Motor neuron (in vitro differentiated cells): ENCODE data around the gene HAS3. TPM values are rescaled to one million over a fixed set of nuclear protein-coding genes. Genes with fewer than 3 reads are reported as not detected.
"Not testable (repeated sequence)": the region's sequence is repeated elsewhere in the genome, so short reads cannot be mapped to it uniquely, and the experiment has no call there.

ENCODE experiments used
- ATAC-seq, 8 experiments: fragments of 200-7000 bp; cut with Tn5 transposase; replicated peaks in 6 of 8; 2 replicates each; pipeline ENCODE4 v1.8.0; 2021; ENCODE audit warnings: mild to moderate bottlenecking in 8 of 8, moderate library complexity in 8 of 8
- H3K27ac ChIP-seq, 2 donors: fragments of 250-450 bp; sonication (Bioruptor Pico); 2 replicates each; pipeline ENCODE4 v1.9.0; 2021; ENCODE audit warnings: antibody characterized with exemption in 2 of 2, mild to moderate bottlenecking in 2 of 2, moderate library complexity in 1 of 2
- H3K4me1 ChIP-seq, 2 donors: fragments of 250-450 bp; sonication (Bioruptor Pico); replicated peaks in 1 of 2; 2 replicates each; pipeline ENCODE4 v1.6.1; 2021; ENCODE audit warnings: antibody characterized with exemption in 2 of 2, mild to moderate bottlenecking in 2 of 2, moderate library complexity in 1 of 2
- H3K4me3 ChIP-seq, 5 donors: fragments of 250-450 bp; sonication (Bioruptor Pico); 2 replicates each; pipeline ENCODE4 v1.9.0; 2021; ENCODE audit warnings: antibody characterized with exemption in 5 of 5, mild to moderate bottlenecking in 5 of 5, moderate library complexity in 4 of 5
- WGBS, 10 experiments: fragments of 450-650 bp; shearing (Covaris generic); methylation state at CpG; one replicate each; pipeline ENCODE4 v1.0.0; 2022; 5-methylcytosine and 5-hydroxymethylcytosine counted together
- in situ Hi-C, 9 experiments: fragments of 400-800 bp; cut with MboI; loops; one replicate each; pipeline ENCODE4 v1.15.0; 2021; ENCODE audit warnings: low sequenced_read_pairs in 9 of 9, low pct_unique_long_range_greater_than_20kb in 2 of 9; ENCODE audit not compliant: unreplicated experiment in 9 of 9
- total RNA-seq, 8 experiments: library from RNA; unstranded; fragments of 300-600 nt; gene quantifications; 2 replicates each; pipeline versions ENCODE4 v1.2.3 to v1.2.4, GENCODE V29; 2022

HAS3 gene
- total RNA-seq: 10 to 100 TPM in 3 of 8 experiments, 1 to 10 TPM in 5; 1.0 to 38.8 (median 2.5) TPM

DNA sequence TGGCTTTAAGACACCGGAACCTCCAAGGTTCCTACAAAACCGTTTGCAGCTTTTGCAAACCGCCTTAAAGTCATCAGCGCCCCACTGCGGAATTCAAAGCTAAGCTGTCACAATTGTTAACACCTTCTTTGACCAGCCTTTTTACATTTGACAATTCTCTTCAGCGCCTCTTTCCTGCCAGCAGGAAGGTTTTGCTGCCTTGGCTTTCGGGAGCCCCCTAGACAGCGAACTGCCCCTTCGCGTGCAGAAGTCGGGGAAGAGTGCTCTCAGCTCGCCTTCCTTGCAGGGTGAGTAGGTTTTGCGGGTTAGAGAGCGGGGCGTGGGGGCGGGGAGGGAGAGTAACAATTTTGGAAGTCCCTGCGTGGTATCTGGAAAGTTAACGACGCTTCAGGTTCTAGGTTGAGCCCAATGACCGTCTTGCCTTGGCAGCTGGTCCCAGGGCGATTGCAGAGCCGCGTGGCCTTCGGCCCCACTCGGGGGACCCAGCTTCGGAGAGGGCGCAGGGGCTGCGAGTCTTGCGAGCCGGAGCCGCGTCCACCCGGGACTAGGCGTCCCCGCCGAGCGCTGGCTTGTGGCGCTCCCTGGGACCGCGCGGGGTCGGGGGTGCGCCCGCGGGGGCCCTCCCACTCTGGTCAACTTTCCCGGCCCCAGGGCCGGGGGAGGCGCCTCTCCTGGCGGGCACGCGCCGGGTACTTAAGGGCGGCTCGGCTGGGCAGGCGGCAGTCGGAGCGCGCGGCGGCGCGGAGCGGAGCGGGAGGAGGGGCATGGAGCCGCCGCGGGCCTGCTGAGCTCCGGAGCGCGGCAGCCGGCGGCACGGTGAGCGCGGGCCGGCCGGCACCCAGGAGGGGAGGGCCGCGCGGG, at the start of gene HAS3:
HAS3 (plus strand) TSS at position 153 of the 861 bp plus-strand sequence. CDS start 3,743 bp downstream, outside the sequence.
- Histone ChIP-seq H3K4me1 (peaks cover 14 to 15% of the 10 kb centered on the region in 2 donors), H3K27ac (no peak within 1 kb of the TSS), H3K4me3 (peak within 1 kb of the TSS; percentile 44 to 67 (median 48))
- ATAC-seq: peak; percentile 68 to 79 (median 71)
- in situ Hi-C loops: loop anchor here in 5 of 9 experiments (25.0 kb wide), 4 partner anchors 193 to 568 kb away; partner anchors contain the start of gene ZFP90 (in 2 of the 5)
- WGBS, 10 experiments: 0 to 6% (median 0%) methylated on average over 1 to 8 of the region's 80 CpGs; no CpG with 5 or more reads in 2 of the 10 experiments

DNA sequence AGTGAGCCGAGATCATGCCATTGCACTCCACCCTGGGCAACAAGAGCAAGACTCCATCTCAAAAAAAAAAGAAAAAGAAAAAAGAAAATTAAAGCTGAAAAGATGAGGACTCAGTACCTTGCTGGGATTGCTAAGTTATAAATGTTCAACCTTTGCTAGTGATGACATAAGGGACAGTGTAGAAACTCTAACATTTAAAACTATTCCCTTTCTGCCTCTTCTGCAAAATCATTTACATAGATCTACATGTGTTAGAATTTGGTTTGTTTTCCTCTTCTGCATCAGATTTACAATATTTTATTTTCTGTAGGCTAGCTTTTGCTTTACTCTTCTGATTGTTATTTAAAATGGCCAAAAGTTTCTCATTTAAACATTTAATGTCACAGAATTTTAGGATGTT, 49.5 kb upstream of the HAS3 start:
- in situ Hi-C loops: no loop called here

GRCh38 chr16:69056421-69056820, 49.0 kb upstream of the HAS3 start:
- H3K27ac ChIP-seq: no peak overlapping the region
- in situ Hi-C loops: no loop called here
- peak in 3 of 8 experiments; percentile 42 to 61 (median 48) for ATAC-seq
- 0 to 100% (median 82%) methylated on average over 1 to 3 of the region's 3 CpGs; no CpG with 5 or more reads in 1 of the 10 experiments for WGBS, 10 experiments
- H3K4me1 ChIP-seq: no peaks in the 10 kb centered on the region
- H3K4me3 ChIP-seq: no peak overlapping the region

More for the DNA sequence above, 49.5 kb upstream of the HAS3 start:
- ATAC-seq: peak in 3 of 8 experiments; percentile 63 to 67 (median 63)
- no peaks in the 10 kb centered on the region for H3K4me1 ChIP-seq
- WGBS, 10 experiments: 67 to 83% (median 80%) methylated on average over 1 of the region's 1 CpG; no CpG with 5 or more reads in 5 of the 10 experiments
- H3K27ac ChIP-seq: no peak overlapping the region
- no peak overlapping the region for H3K4me3 ChIP-seq

DNA sequence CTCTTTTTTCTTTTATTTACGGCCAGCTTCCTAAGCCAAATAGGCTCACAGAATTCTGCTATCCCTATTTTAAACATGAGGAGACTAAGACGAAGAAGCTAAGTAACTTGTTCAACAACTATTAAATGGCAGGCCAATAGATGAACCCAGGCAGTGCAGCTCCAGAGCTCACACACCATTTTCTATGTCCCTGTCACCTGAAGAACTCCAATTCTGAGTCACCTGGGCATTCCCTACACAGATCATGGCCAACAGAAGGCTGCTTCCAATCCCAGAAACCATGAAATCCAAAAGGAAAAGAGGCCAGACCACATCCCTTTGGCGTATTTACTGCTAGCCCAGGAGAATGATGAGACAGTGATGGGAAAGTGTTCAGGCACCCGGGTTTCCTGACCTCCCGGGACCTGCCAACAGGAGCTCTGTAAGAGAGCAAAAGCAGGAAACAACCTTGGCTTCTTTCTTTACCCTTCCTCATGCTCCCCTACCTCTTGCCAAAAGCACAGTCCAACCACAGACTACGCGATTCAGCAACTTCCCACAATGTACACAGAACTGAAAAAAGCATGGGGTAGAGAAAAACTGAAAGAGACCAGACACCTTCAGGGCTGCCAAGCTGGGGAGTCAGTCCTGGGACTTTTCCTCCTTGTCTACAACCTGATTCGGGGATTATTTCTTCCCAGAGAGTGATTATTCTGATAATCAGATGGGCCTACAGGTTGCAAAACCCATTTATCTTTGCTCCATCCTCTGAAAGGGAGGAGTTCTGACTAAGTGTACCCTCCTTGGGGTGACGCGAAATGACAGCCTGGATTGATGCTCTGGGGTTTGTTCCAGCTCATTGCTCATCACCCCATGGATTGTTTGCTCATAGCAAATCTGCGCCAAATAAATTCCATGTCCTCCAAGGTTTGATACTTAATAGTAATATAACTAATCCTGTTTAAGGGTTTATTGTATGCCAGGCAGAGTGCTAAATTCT, 47.8 kb upstream of the HAS3 start:
- no peaks in the 10 kb centered on the region for H3K4me1 ChIP-seq
- WGBS, 10 experiments: 62 to 100% (median 96%) methylated on average over 1 to 7 of the region's 11 CpGs
- H3K27ac ChIP-seq: no peak overlapping the region
- peak in 5 of 8 experiments; percentile 32 to 92 (median 52) for ATAC-seq
- in situ Hi-C loops: no loop called here
- no peak overlapping the region for H3K4me3 ChIP-seq

GRCh38 chr16:69063491-69063890, 42.0 kb upstream of the HAS3 start:
- H3K4me1 ChIP-seq, H3K4me3 ChIP-seq, H3K27ac ChIP-seq, ATAC-seq, in situ Hi-C loops: not testable (repeated sequence)
- 80 to 100% (median 92%) methylated on average over 1 to 4 of the region's 8 CpGs; no CpG with 5 or more reads in 1 of the 10 experiments for WGBS, 10 experiments

DNA sequence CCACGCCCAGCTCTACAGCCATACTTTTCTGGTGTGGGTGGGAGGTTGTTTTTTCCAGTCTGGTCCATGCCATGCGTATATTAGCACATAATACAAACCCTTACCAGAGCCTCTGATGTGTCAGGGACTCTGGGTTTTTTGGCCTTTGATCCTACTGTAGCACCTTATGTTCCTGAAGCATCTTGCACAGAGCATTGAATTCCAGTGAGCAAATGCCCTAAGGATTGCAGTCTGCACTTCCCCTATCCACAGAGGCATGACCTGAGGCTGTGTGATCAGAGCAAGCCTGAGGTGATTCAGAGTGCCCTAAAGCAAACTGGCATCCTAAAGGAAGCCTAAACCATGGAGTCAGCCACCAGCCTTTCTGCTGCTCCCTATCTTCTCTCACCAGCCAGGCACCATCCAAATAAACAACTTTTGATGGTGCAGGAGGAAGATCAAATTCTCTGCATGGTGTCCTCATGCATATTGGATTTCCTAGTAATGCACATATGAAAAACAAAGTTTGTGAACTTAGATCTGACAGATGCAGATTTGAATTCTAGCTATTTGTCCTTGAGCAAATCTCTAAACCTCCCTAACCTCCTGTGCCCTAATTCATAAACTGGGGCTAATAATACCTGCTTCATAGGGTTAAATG, 41.2 kb upstream of the HAS3 start:
- no peak overlapping the region for H3K27ac ChIP-seq

GRCh38 chr16:69064764-69065313, 40.6 kb upstream of the HAS3 start:
- H3K4me1 ChIP-seq: no peaks in the 10 kb centered on the region
- no peak overlapping the region for H3K27ac ChIP-seq
- 0 to 43% (median 27%) methylated on average over 1 to 3 of the region's 6 CpGs; no CpG with 5 or more reads in 2 of the 10 experiments for WGBS, 10 experiments
- in situ Hi-C loops: no loop called here
- peak in 3 of 8 experiments; percentile 12 to 62 (median 26) for ATAC-seq
- no peak overlapping the region for H3K4me3 ChIP-seq

More for the DNA sequence above, 41.2 kb upstream of the HAS3 start:
- Histone ChIP-seq H3K4me1 (no peaks in the 10 kb centered on the region), H3K4me3 (no peak overlapping the region)
- in situ Hi-C loops: no loop called here
- 40 to 100% (median 83%) methylated on average over 1 of the region's 2 CpGs; no CpG with 5 or more reads in 4 of the 10 experiments for WGBS, 10 experiments
- ATAC-seq: peak in 3 of 8 experiments; percentile 69 to 86 (median 79)

DNA sequence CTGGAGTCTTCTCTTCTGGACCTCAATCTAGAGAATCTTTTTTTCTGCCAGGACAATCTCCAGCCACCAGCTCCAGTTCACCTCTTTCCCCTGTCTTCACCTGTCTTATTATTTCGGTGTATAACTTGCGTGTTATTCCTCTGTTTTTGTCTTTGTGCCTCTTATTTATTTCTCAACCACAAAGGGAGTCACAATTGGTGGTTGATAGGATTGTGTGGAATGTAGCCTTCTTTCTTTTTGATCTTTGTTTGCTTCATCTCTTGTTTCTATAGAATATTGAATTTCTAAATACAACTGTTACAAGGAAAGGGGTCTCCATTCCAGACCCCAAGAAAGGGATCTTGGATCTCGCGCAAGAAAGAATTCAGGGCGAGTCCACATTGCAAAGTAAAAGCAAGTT, 35.9 kb upstream of the HAS3 start:
- WGBS, 10 experiments: 89 to 100% (median 99%) methylated on average over 1 to 5 of the region's 5 CpGs; no CpG with 5 or more reads in 2 of the 10 experiments
- peaks cover 7 to 14% of the 10 kb centered on the region in 2 donors for H3K4me1 ChIP-seq

DNA sequence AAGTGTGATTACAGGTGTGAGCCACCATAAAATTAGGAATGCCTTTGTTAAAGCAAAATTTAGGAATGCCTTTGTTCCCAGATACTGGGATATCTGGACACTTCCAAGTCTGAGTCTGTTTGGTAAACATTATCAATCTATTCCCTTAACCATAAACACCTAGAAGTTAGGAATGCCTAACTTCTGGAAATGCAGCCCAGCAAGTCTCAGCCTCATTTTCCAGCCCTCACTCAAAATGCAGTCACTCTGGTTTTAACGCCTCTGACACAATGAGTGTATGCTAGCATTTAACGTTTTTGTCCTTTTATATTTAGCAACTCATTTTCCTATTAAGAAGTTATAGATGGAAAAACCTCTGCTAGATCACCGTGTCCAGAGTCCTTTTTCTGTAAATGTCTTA, 34.4 kb upstream of the HAS3 start:
- 50 to 100% (median 80%) methylated on average over 1 to 3 of the region's 3 CpGs; no CpG with 5 or more reads in 1 of the 10 experiments for WGBS, 10 experiments
- no peak for ATAC-seq
- Histone ChIP-seq H3K4me1 (peaks cover 7 to 14% of the 10 kb centered on the region in 2 donors), H3K27ac (no peak overlapping the region), H3K4me3 (no peak overlapping the region)
- in situ Hi-C loops: no loop called here

More for the DNA sequence above, 35.9 kb upstream of the HAS3 start:
- ATAC-seq: no peak
- H3K4me3 ChIP-seq: no peak overlapping the region
- in situ Hi-C loops: no loop called here
- H3K27ac ChIP-seq: no peak overlapping the region

DNA sequence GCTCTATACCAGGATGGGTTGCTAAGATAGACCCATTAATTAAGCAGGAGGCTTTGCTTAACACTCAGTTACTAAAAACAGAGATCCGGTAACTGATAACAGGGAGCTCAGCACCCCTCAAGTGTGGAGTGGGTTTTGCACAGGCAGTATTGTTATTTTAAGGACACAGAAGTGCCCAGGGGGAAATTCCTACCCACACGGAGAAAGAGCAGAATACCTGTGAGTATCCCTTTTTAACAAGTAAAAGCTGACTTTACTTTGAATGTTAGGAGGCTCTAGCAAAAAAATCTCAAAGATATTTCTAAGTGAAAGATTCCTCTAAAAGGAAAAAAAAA, 32.8 kb upstream of the HAS3 start:
- ATAC-seq: no peak

GRCh38 chr16:69073181-69073702, 32.2 kb upstream of the HAS3 start:
- Histone ChIP-seq H3K27ac (no peak overlapping the region), H3K4me1 (peaks cover 9 to 20% of the 10 kb centered on the region in 2 donors), H3K4me3 (no peak overlapping the region)
- WGBS, 10 experiments: 43 to 100% (median 80%) methylated on average over 1 to 4 of the region's 10 CpGs; no CpG with 5 or more reads in 5 of the 10 experiments
- peak; percentile 82 to 97 (median 92) for ATAC-seq
- in situ Hi-C loops: no loop called here

More for the DNA sequence above, 32.8 kb upstream of the HAS3 start:
- peaks cover 7 to 14% of the 10 kb centered on the region in 2 donors for H3K4me1 ChIP-seq
- no peak overlapping the region for H3K27ac ChIP-seq
- no peak overlapping the region for H3K4me3 ChIP-seq
- 0 to 100% (median 60%) methylated on average over 1 to 2 of the region's 2 CpGs; no CpG with 5 or more reads in 3 of the 10 experiments for WGBS, 10 experiments
- in situ Hi-C loops: no loop called here

DNA sequence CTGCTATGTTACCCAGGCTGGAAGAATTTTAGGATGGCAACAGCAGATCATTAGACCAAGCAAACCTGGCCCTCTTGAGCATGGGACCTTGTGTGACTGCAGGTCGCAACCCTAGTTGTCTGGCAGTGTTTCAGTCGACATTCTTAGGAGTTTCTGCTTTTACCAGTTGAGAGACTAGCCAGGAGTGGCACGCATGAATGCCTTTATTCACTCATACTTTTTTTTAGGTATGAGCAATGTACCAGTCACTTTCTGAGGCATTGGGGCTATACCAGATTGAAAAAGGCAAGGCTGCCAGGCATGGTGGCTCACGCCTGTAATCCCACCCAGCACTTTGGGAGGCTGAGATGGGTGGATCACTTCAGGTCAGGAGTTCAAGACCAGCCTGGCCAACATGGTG, 28.2 kb upstream of the HAS3 start:
- no peak for ATAC-seq
- H3K27ac ChIP-seq: no peak overlapping the region

More for the DNA sequence above, 28.2 kb upstream of the HAS3 start:
- Histone ChIP-seq H3K4me1 (peaks cover 8 to 15% of the 10 kb centered on the region in 2 donors), H3K4me3 (no peak overlapping the region)
- 60 to 92% (median 70%) methylated on average over 1 to 2 of the region's 4 CpGs; no CpG with 5 or more reads in 3 of the 10 experiments for WGBS, 10 experiments
- in situ Hi-C loops: no loop called here
